ENCODE results near the gene ANKRD9. TPM values are rescaled to one million over a fixed set of nuclear protein-coding genes. Genes with fewer than 3 reads are reported as not detected.
"Not testable (repeated sequence)": the region's sequence is repeated elsewhere in the genome, so short reads cannot be mapped to it uniquely, and the experiment has no call there.

The ANKRD9 gene
- total RNA-seq, 1 experiment from 2014 or later = 0.04 TPM

- Histone ChIP-seq H3K9me2 (replicated peaks; ENCODE audit: insufficient read depth, low read length) (no peaks in the 10 kb centered on the region), H3K27me3 (ENCODE audit: low read length) (peaks cover 9% of the 10 kb centered on the region; the same call in 1 of the 2 replicates), H3K9ac (ENCODE audit: low read length) (no peak overlapping the region), H3K9me3 (ENCODE audit: low read length) (no peaks in the 10 kb centered on the region), H3K79me2 (ENCODE audit: low read length) (no peaks in the 10 kb centered on the region), H3K4me1 (ENCODE audit: low read length) (peaks cover 43% of the 10 kb centered on the region), H3K4me2 (ENCODE audit: low read depth, low read length, poor library complexity, severe bottlenecking) (no peak overlapping the region), H3K4me3 (ENCODE audit: low read length) (no peak overlapping the region), H4K20me1 (ENCODE audit: insufficient read depth, low read depth, low read length) (peaks cover 6% of the 10 kb centered on the region; the same call in 1 of the 2 replicates), H3K36me3 (ENCODE audit: insufficient read depth, low read length) (no peaks in the 10 kb centered on the region), H2AFZ (ENCODE audit: low read length) (no peak overlapping the region), H3K27ac (ENCODE audit: low read length) (no peak overlapping the region)
- DNase-seq = no peak
Measured at GRCh38 chr14:102548616-102549240, 39.2 kb upstream of the ANKRD9 start.

DNA sequence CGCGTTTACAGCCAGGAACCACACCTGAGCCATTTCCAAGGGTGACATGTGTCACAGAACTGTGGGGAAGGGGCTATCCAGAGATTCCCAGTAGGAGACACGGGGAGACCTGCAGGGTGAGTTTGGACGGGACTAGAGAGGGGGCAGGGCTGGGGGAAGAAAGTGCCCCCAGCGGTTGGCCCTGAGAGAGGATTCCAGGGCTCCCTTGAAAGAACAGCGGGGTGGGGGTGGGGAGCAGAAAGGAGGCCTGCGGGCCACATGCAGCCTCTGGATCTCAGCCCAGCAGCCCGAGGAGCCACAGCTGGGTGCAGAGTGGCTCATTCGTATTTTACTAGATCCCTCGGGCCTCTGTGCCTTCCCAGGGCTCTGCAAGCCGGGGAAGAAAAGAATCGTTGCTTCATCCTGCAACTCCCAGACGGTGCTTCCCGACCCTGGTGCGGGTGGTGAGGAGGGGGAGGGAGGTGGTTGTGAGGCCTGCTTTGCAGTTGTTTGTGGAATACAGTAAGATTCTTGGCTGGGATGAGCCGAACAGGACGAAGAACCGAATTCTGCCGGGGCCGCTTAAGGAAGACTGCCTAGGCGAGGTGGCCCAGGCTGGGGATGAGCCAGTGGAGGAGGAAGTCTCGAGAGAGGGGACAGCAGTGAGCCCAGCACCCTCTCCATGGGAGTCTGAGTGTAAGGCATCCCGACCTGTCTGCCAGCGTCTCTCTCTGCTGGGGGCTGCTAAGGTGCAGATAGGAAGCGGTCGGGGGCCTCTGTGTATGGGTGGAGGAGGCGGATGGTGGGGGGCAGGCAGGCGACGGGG lies 36.1 kb upstream of the ANKRD9 start:
- H3K79me2 ChIP-seq (ENCODE audit: low read length) = no peaks in the 10 kb centered on the region
- H3K4me2 ChIP-seq (ENCODE audit: low read depth, low read length, poor library complexity, severe bottlenecking) = no peak overlapping the region
- no peak overlapping the region for H3K4me3 ChIP-seq (ENCODE audit: low read length)
- H3K27me3 ChIP-seq (ENCODE audit: low read length) = peaks cover 9% of the 10 kb centered on the region; the same call in 1 of the 2 replicates
- peaks cover 6% of the 10 kb centered on the region; the same call in 1 of the 2 replicates for H4K20me1 ChIP-seq (ENCODE audit: insufficient read depth, low read depth, low read length)
- no peak overlapping the region for H3K27ac ChIP-seq (ENCODE audit: low read length)
- H3K9me3 ChIP-seq (ENCODE audit: low read length) = no peaks in the 10 kb centered on the region
- no peaks in the 10 kb centered on the region for H3K9me2 ChIP-seq (replicated peaks; ENCODE audit: insufficient read depth, low read length)
- peaks cover 40% of the 10 kb centered on the region for H3K4me1 ChIP-seq (ENCODE audit: low read length)
- H3K36me3 ChIP-seq (ENCODE audit: insufficient read depth, low read length) = no peaks in the 10 kb centered on the region
- no peak overlapping the region for H2AFZ ChIP-seq (ENCODE audit: low read length)
- DNase-seq = no peak
- H3K9ac ChIP-seq (ENCODE audit: low read length) = no peak overlapping the region

GRCh38 chr14:102544747-102545460 lies 35.3 kb upstream of the ANKRD9 start:
- Histone ChIP-seq H3K79me2 (ENCODE audit: low read length) (no peaks in the 10 kb centered on the region), H3K4me3 (ENCODE audit: low read length) (peak overlapping the region; percentile 42; the same call in 1 of the 2 replicates), H3K9me3 (ENCODE audit: low read length) (no peaks in the 10 kb centered on the region), H3K27me3 (ENCODE audit: low read length) (peaks cover 9% of the 10 kb centered on the region; the same call in 1 of the 2 replicates), H3K4me2 (ENCODE audit: low read depth, low read length, poor library complexity, severe bottlenecking) (peak overlapping the region; percentile 56), H3K4me1 (ENCODE audit: low read length) (peaks cover 42% of the 10 kb centered on the region), H2AFZ (ENCODE audit: low read length) (no peak overlapping the region), H4K20me1 (ENCODE audit: insufficient read depth, low read depth, low read length) (peaks cover 6% of the 10 kb centered on the region; the same call in 1 of the 2 replicates), H3K27ac (ENCODE audit: low read length) (no peak overlapping the region), H3K36me3 (ENCODE audit: insufficient read depth, low read length) (no peaks in the 10 kb centered on the region), H3K9ac (ENCODE audit: low read length) (no peak overlapping the region), H3K9me2 (replicated peaks; ENCODE audit: insufficient read depth, low read length) (no peaks in the 10 kb centered on the region)
- DNase-seq = peak; percentile 59

DNA sequence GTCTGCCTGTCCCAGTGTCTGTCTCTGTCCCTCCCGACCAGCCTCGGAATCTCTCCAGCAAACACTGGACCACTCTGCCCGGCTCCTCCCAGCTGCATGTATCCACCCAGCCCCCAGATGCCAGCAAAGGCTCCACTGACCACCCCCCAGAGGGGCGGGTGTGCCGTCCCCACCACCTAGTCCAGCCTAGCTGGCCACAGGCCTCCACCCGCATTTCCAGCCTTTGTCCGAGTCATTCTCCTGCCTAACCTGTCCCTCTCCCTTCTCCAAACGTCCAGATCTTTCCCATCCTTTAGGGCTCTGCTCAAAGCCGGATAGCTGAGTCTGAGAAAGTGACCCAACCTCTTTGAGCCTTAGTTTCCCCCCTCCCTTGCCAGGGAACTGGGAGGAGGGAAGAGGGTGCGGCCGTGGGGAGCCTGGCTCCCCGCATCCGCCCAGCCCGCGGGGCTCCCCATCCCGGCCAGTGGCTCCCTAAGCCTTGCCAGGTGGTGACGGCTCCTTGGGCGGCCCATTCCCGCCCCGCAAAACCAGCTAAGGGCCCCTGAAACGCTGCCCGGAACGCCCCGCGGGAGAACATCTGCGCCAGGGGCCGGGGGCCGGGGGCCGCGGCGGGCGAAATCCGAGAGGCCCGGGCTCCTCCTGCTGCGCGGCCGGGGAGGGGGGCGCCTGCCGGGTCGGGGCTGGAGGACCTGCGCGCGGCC lies 34.6 kb upstream of the ANKRD9 start:
- no peaks in the 10 kb centered on the region for H3K9me3 ChIP-seq (ENCODE audit: low read length)
- no peaks in the 10 kb centered on the region for H3K79me2 ChIP-seq (ENCODE audit: low read length)
- peaks cover 9% of the 10 kb centered on the region; the same call in 1 of the 2 replicates for H3K27me3 ChIP-seq (ENCODE audit: low read length)
- peak overlapping the region; percentile 42; the same call in 1 of the 2 replicates for H3K4me3 ChIP-seq (ENCODE audit: low read length)
- no peaks in the 10 kb centered on the region for H3K9me2 ChIP-seq (replicated peaks; ENCODE audit: insufficient read depth, low read length)
- H3K4me1 ChIP-seq (ENCODE audit: low read length) = peaks cover 43% of the 10 kb centered on the region
- no peaks in the 10 kb centered on the region for H3K36me3 ChIP-seq (ENCODE audit: insufficient read depth, low read length)
- no peak overlapping the region for H2AFZ ChIP-seq (ENCODE audit: low read length)
- peak overlapping the region; percentile 56 for H3K4me2 ChIP-seq (ENCODE audit: low read depth, low read length, poor library complexity, severe bottlenecking)
- no peak overlapping the region for H3K27ac ChIP-seq (ENCODE audit: low read length)
- peaks cover 6% of the 10 kb centered on the region; the same call in 1 of the 2 replicates for H4K20me1 ChIP-seq (ENCODE audit: insufficient read depth, low read depth, low read length)
- H3K9ac ChIP-seq (ENCODE audit: low read length) = no peak overlapping the region
- no peak for DNase-seq

DNA sequence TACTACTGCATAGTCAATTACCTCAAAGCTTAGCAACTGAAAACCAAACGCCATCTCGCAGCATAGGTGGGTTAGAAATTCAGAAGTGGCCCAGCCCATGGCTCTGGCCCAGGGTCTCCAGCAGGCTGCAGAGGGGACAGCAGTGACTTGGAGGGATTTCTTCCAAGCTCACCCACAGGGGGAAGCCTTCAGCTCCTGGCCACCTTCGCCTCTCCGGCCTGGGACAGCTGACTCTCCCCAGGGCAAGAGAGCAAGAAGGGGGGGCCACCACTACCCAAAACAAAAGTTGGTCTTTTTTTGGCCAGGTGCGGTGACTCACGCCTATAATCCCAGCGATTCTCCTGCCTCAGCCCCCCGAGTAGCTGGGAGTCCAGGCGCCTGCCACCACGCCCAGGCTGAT lies 32.2 kb upstream of the ANKRD9 start:
- Histone ChIP-seq H3K27me3 (ENCODE audit: low read length) (peaks cover 9% of the 10 kb centered on the region; the same call in 1 of the 2 replicates), H3K4me2 (ENCODE audit: low read depth, low read length, poor library complexity, severe bottlenecking) (no peak overlapping the region), H4K20me1 (ENCODE audit: insufficient read depth, low read depth, low read length) (peaks cover 6% of the 10 kb centered on the region; the same call in 1 of the 2 replicates), H2AFZ (ENCODE audit: low read length) (no peak overlapping the region), H3K4me1 (ENCODE audit: low read length) (peaks cover 28% of the 10 kb centered on the region), H3K79me2 (ENCODE audit: low read length) (no peaks in the 10 kb centered on the region), H3K9me3 (ENCODE audit: low read length) (no peaks in the 10 kb centered on the region), H3K9me2 (replicated peaks; ENCODE audit: insufficient read depth, low read length) (no peaks in the 10 kb centered on the region), H3K4me3 (ENCODE audit: low read length) (no peak overlapping the region), H3K36me3 (ENCODE audit: insufficient read depth, low read length) (no peaks in the 10 kb centered on the region), H3K9ac (ENCODE audit: low read length) (no peak overlapping the region), H3K27ac (ENCODE audit: low read length) (no peak overlapping the region)
- no peak for DNase-seq

DNA sequence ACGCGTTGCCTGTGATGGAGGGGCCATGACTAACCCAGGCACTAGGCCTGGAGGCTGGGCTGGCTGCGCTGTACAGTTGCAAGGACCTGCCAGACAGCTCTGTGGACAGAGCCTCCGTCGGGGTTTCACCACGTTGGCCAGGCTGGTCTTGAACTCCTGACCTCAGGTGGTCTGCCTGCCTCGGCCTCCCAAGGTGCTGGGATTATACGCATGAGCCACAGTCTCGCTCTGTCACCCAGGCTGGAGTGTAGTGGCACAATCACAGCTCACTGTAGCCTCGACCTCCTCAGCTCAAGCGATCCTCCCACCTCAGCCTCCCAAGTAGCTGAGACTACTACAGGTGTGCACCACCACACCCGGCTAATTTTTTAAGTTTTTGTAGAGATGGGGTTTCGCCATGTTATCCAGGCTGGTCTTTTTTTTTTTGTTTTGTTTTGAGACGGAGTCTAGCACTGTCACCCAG lies 31.5 kb upstream of the ANKRD9 start:
- not testable (repeated sequence) for H3K27ac ChIP-seq (ENCODE audit: low read length); H3K27me3 ChIP-seq (ENCODE audit: low read length); H3K4me3 ChIP-seq (ENCODE audit: low read length); H3K9ac ChIP-seq (ENCODE audit: low read length); DNase-seq; H3K79me2 ChIP-seq (ENCODE audit: low read length); H3K9me2 ChIP-seq (replicated peaks; ENCODE audit: insufficient read depth, low read length); H2AFZ ChIP-seq (ENCODE audit: low read length); H3K4me2 ChIP-seq (ENCODE audit: low read depth, low read length, poor library complexity, severe bottlenecking); H3K36me3 ChIP-seq (ENCODE audit: insufficient read depth, low read length); H4K20me1 ChIP-seq (ENCODE audit: insufficient read depth, low read depth, low read length); H3K9me3 ChIP-seq (ENCODE audit: low read length)
- H3K4me1 ChIP-seq (ENCODE audit: low read length) = peaks cover 26% of the 10 kb centered on the region

DNA sequence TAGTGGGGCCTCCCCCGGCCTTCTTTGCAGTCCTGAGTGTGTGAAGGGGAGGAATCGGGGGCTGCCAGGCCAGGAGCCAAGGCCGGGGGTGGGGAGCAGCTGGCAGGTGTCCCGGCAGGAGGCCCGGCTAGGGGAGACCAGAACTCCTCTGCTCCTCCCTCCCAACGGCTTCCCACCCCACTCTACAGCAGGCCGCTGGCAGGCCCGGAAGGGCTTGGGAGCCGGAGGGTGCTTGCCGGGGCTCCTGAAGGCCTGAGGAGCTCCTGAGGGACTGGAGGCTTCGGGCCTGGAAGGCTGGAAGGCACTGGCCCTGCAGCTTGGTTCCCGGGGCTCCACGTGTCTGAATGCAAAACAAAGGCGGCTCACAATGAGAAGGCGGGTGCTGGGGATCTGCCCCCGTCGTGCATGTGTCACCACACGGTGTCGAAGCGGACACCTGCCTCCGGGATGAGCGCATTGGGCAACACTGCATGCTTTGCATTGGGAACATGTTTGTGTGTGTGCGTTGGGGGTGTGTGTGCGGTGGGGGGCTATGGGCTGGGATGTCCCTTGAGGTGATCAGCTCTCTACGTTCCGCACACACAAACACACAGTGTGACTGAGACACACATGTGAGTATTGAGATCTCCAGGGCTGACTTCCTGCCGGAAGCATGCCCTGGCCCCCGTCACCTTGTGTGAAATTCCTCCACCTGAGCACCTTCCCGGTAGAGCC lies 30.9 kb upstream of the ANKRD9 start:
- Histone ChIP-seq H3K4me3 (ENCODE audit: low read length) (no peak overlapping the region), H3K27ac (ENCODE audit: low read length) (no peak overlapping the region), H3K4me2 (ENCODE audit: low read depth, low read length, poor library complexity, severe bottlenecking) (no peak overlapping the region), H3K9me2 (replicated peaks; ENCODE audit: insufficient read depth, low read length) (no peaks in the 10 kb centered on the region), H3K79me2 (ENCODE audit: low read length) (no peaks in the 10 kb centered on the region), H3K9ac (ENCODE audit: low read length) (no peak overlapping the region), H3K9me3 (ENCODE audit: low read length) (no peaks in the 10 kb centered on the region), H4K20me1 (ENCODE audit: insufficient read depth, low read depth, low read length) (peaks cover 6% of the 10 kb centered on the region; the same call in 1 of the 2 replicates), H3K27me3 (ENCODE audit: low read length) (peaks cover 9% of the 10 kb centered on the region; the same call in 1 of the 2 replicates), H2AFZ (ENCODE audit: low read length) (no peak overlapping the region), H3K36me3 (ENCODE audit: insufficient read depth, low read length) (no peaks in the 10 kb centered on the region), H3K4me1 (ENCODE audit: low read length) (peaks cover 26% of the 10 kb centered on the region)
- no peak for DNase-seq

Measured in Karpas-422 (cell line).